Pons (tissue), 1 donor: Measurements from ENCODE around the gene CCDC91.
"Not testable (repeated sequence)": the region's sequence is repeated elsewhere in the genome, so short reads cannot be mapped to it uniquely, and the experiment has no call there.

Source experiments
- DNase-seq: peaks from one replicate; pipeline ENCODE4 v3.0.0-alpha.2; 2016; ENCODE audit warnings: low spot score

The CCDC91 gene

DNA sequence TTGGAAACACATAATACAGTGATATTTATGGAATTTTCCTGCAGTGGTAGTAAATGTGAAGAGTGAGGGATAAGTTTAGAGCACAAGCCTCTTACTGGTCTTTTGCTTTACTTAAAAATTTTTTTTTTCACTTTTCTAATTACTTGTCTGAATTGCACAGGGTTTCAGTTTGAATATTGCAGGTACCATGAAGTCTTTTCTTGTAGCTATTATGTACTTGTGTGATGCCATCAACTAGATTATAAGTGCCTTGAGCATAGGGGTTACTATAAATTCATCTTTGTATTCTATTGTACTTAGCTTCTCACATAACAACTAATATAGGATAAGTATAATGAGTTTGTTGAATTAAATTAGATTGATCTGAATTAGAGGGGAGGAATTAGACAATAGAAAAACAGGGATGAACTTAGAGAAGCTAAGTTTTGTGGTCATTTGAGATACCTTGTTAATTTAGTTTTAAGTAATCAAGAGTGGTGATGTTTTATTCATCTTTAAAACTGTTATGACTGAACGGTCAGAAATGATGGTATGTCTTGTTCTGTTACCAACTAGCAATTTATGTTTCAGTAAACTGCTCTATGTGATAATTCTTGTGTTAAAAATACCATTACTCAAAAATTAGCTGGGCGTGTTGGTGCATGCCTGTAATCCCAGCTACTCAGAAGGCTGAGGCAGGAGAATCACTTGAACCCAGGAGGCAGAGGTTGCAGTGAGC is 42.1 kb downstream of the CCDC91 start:
- DNase-seq = no peak

DNA sequence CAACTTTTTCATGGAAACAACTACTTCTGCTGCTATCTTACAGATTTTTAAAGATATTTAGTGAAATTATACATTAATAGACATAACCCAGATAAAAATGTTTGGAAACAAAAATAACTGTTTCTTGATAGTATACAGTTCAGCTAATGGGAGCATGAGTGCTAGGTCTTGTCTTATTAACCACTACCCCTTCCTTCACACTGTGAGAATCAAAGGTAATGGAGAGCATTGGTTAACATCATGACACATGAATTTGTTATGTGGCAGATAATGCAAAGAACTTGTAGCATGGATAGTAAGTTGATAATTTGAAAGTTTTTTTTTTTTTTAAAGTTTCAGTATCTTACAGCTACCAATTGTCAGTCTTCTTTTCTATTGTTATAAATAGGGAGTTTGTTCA is 44.2 kb downstream of the CCDC91 start:
- DNase-seq = no peak

DNA sequence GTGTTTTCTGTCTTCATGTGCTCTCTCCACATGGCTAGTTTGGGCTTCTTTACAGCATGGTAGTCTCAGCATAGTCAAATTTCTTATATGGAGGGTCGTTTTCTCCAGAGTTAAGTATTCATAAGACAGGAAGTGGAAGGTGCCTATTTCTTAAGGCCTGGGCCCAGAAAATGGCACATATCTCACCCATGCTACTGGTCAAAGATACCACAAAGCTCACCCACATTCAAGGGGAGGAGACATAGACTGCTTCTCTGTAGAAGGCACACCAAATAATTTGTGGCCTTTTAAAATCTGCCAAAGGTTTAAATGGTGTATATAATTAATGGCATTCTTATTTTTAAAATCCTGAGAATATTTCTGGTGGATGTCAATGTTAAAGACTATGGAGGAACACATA is 44.8 kb downstream of the CCDC91 start:
- DNase-seq = no peak

DNA sequence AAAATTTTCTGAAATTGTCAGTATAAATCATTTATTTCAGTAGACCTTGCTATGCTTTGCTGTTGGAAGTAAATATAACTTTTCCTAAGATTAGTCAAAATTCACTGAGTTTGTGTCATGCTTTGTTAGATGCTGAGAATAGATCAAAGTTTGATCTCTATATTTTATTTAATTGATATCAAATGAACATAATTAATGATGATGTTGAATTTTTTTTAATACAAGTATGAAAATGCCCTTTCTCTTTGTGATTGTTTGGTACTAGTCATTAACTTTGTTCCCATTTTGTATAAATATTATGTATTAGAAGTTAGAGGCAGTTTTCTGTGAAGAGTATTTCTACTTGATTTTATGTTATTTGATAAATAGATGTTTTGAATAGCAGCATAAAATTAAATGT is 45.7 kb downstream of the CCDC91 start:
- no peak for DNase-seq

- DNase-seq = no peak
Observed at GRCh38 chr12:28237423-28237822, 47.2 kb downstream of the CCDC91 start.

GRCh38 chr12:28239918-28240317 is 49.7 kb downstream of the CCDC91 start:
- no peak for DNase-seq

DNA sequence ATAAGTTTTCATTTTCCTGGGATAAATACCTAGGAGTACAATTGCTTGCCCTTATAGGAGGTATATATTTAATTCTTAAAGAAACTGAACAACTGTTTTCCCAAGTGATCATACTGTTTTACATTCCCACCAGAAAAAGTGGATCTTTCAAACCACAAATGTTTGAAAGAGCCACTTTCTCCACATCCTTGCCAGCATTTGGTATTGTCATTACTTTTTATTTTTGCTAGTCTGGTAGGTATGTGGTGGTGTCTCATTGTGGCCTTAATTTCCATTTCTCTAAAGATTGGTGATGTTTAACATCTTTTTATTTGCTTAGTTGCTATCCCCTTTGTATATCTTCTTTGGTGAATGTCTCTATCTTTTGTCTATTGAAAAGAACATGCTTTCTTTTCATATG is 50.6 kb downstream of the CCDC91 start:
- no peak for DNase-seq

- no peak for DNase-seq
Observed at GRCh38 chr12:28242129-28242495, 51.9 kb downstream of the CCDC91 start.

GRCh38 chr12:28242496-28243309 is 52.4 kb downstream of the CCDC91 start:
- DNase-seq = no peak

DNA sequence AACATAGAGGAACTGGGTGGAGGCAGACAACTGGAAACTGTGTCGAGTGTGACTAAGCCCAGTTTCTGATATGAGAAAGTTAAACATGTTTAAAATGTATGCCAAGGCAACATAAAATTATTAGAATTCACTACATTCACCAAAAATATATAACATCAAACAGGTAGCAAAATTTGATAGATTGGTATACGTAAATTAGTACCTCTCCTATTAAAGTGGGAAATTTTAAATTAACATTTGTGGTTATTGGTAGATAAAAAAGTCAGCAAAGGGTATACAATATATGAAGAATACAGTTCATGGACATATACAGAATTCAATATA is 53.0 kb downstream of the CCDC91 start:
- DNase-seq = no peak

- no peak for DNase-seq
Observed at GRCh38 chr12:28247806-28248205, 57.5 kb downstream of the CCDC91 start.

- no peak for DNase-seq
Observed at GRCh38 chr12:28248555-28249145, 58.4 kb downstream of the CCDC91 start.

DNA sequence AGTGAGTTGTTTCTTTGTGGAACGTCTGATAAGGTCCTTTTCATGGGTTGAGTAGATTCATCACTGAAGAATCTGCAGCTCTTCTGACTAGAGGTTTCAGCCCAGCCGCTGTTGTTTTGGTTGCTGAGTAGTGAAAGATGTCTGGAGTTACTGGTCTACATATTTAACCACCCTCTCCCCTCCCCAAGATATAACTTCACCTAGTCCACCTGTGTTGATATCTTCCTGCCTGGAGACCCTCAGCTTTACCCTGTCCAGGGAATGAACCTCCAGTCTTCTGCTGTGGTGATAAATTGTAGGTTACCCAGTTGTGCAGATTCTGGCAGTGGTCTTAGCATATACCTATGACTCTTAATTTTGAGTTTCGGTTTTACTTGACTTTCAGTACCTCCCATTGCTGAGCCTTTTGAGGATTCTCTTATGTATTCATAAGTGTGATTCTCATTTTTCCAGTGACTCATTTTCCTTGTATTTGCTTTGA is 62.9 kb downstream of the CCDC91 start:
- no peak for DNase-seq

- DNase-seq = no peak
Observed at GRCh38 chr12:28257411-28257810, 67.2 kb downstream of the CCDC91 start.

DNA sequence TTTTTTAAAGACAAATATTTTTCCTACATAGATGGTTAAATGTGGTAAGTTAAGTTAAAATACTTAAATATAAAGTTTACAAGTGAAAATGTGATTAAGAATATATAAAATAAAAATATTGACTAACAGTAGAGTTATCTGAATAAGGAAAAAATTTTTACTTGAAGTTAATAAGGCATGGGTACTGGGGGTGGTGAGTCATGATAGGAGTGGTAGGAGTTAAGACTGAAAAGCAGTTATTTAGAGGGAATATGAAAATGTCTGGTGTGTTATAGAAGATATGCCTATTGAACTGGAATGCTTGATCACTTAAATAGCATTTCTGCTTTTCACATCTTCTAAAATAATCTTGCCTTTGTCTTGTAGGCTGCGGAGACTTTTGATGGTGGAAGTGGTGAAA is 68.7 kb downstream of the CCDC91 start:
- DNase-seq = no peak

- DNase-seq = no peak
Observed at GRCh38 chr12:28265435-28266042, 75.3 kb downstream of the CCDC91 start.

DNA sequence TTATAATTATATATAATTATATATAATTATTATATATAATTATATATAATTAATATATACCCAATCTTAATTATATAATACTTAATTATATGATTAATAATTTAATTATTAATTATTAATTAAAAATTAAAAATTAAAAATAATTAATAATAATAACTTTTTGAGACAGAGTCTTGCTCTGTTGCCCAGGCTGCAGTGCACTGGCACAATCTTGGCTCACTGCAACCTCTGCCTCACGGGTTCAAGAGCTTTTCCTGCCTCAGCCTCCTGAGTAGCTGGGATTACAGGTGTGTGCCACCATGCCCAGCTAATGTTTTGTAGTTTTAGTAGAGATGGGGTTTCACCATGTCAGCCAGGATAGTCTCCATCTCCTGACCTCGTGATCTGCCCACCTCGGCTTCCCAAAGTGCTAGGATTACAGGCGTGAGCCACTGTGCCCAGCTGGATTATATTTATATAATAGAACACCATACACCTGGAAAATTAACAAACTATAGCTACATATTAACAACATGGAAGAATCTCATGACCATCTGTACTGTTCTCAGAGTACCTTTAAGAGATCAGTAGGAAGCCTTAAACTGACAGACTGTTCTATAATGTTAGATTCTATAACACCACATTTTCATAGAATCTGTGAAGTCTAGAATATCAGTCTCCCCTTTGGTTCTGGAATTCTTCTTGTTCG is 77.8 kb downstream of the CCDC91 start:
- DNase-seq = not testable (repeated sequence)

GRCh38 chr12:28268608-28269229 is 78.5 kb downstream of the CCDC91 start:
- no peak for DNase-seq

GRCh38 chr12:28269851-28270250 is 79.6 kb downstream of the CCDC91 start:
- DNase-seq = no peak

DNA sequence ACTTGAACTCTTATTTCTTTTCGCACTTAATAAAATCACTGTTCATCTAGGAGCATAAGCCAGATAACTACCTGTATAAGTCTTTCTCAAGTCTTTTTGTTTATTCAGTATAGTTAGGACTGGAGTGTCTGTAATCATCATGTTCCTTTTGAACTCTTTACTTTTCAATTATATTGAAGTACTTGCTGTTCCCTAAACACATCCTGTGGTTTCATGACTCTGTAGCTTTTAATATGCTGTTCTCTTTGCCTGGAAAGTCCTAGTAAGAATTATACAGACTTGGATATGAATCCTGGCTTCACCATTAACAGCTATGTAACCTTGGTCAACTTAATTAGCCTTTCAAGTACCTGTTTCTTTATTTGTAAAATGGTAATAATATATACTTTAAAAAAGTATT is 88.2 kb downstream of the CCDC91 start:
- no peak for DNase-seq

DNA sequence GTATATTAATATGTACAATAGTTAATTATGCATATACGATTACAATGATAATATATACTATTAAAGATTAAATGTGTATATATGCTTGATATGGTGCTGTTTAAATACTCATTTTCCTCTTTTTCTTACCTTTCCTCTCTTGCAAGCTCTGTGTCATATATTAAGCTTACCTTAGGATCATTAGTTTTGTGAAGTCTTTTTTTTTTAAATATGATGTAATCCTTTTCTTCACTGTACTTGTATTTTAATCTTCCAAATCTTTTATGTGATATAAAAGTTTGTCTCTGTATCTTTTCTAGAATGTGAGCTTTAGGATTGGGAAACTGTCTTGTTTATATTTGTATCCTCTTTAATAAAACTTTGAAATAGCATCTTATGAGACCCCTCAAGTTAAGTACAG is 88.7 kb downstream of the CCDC91 start:
- no peak for DNase-seq

- no peak for DNase-seq
Observed at GRCh38 chr12:28286352-28286751, 96.1 kb downstream of the CCDC91 start.
